Esophagus muscularis mucosa (tissue), 4 donors: Measurements from ENCODE around the gene LRRC30.

Experiments
- EP300 ChIP-seq: sonication (generic); formaldehyde crosslinking; IDR thresholded peaks from one replicate; pipeline ENCODE4 v1.6.1; 2017; ENCODE audit warnings: antibody characterized with exemption
- POLR2AphosphoS5 ChIP-seq, 2 donors: sonication (generic); formaldehyde crosslinking; IDR thresholded peaks; one replicate each; pipeline ENCODE4 v1.6.1; 2017; ENCODE audit warnings: antibody characterized with exemption in 2 of 2
- TF ChIP-seq, protein P1 (sequence below), 3 experiments: fragments of 200-600 bp in 2 of 3; fragments of 450-650 bp in 1 of 3; sonication (generic) in 2 of 3; IDR thresholded peaks; one replicate each; pipeline ENCODE4 v1.5.1; 2017 to 2019; ENCODE audit warnings: antibody characterized with exemption in 3 of 3, mild to moderate bottlenecking in 2 of 3, moderate library complexity in 1 of 3

DNA sequence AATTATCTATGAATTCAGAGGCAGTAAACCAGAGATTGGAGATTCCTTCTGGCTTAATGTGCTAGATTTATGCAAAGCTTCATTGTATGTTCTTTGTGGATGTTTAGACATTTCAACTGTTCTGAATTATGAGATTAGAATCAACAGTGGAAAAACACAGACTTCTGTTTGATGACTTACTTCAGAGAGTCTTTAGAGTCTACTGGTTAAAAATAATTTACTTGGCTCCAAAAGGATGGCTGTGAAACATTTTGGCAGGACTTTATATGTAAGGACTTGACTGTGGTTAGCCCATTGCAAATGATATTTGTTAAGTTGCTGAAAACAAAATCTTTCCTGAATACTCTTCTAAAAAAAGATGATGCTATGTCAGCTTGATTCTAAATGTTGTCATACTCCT lies 25.5 kb upstream of the LRRC30 start:
- TF ChIP-seq, protein P1, sequence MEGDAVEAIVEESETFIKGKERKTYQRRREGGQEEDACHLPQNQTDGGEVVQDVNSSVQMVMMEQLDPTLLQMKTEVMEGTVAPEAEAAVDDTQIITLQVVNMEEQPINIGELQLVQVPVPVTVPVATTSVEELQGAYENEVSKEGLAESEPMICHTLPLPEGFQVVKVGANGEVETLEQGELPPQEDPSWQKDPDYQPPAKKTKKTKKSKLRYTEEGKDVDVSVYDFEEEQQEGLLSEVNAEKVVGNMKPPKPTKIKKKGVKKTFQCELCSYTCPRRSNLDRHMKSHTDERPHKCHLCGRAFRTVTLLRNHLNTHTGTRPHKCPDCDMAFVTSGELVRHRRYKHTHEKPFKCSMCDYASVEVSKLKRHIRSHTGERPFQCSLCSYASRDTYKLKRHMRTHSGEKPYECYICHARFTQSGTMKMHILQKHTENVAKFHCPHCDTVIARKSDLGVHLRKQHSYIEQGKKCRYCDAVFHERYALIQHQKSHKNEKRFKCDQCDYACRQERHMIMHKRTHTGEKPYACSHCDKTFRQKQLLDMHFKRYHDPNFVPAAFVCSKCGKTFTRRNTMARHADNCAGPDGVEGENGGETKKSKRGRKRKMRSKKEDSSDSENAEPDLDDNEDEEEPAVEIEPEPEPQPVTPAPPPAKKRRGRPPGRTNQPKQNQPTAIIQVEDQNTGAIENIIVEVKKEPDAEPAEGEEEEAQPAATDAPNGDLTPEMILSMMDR (IDR thresholded peaks at IDR 0.05): no peak
- TF ChIP-seq POLR2AphosphoS5 (IDR thresholded peaks at IDR 0.05) (no peak), EP300 (no peak)
